ENCODE data around the gene SORT1.

SORT1 gene

GRCh38 chr1:109300650-109301151, 97.0 kb downstream of the SORT1 start:
- H3K4me3 ChIP-seq (ENCODE audit: low read depth, low read length) = no peak overlapping the region
- no peak for DNase-seq (ENCODE audit: low read depth)
- TF ChIP-seq CTCF (IDR thresholded peaks at IDR 0.05; ENCODE audit: low read depth, low read length, missing control alignments) = no peak

GRCh38 chr1:109299558-109300343, 98.0 kb downstream of the SORT1 start:
- no peak overlapping the region for H3K4me3 ChIP-seq (ENCODE audit: low read depth, low read length)
- no peak for DNase-seq (ENCODE audit: low read depth)
- TF ChIP-seq CTCF (IDR thresholded peaks at IDR 0.05; ENCODE audit: low read depth, low read length, missing control alignments) = no peak

GRCh38 chr1:109298666-109299557, 98.8 kb downstream of the SORT1 start:
- no peak for TF ChIP-seq CTCF (IDR thresholded peaks at IDR 0.05; ENCODE audit: low read depth, low read length, missing control alignments)
- DNase-seq (ENCODE audit: low read depth) = no peak
- no peak overlapping the region for H3K4me3 ChIP-seq (ENCODE audit: low read depth, low read length)

GRCh38 chr1:109296782-109297181, 100.9 kb downstream of the SORT1 start:
- no peak overlapping the region for H3K4me3 ChIP-seq (ENCODE audit: low read depth, low read length)
- no peak for TF ChIP-seq CTCF (IDR thresholded peaks at IDR 0.05; ENCODE audit: low read depth, low read length, missing control alignments)
- DNase-seq (ENCODE audit: low read depth) = no peak

- no peak for TF ChIP-seq CTCF (IDR thresholded peaks at IDR 0.05; ENCODE audit: low read depth, low read length, missing control alignments)
- no peak for DNase-seq (ENCODE audit: low read depth)
These were observed 101.9 kb downstream of the SORT1 start for GRCh38 chr1:109295712-109296415.

GRCh38 chr1:109294481-109294880, 103.2 kb downstream of the SORT1 start:
- DNase-seq (ENCODE audit: low read depth) = no peak
- no peak for TF ChIP-seq CTCF (IDR thresholded peaks at IDR 0.05; ENCODE audit: low read depth, low read length, missing control alignments)
- no peak overlapping the region for H3K4me3 ChIP-seq (ENCODE audit: low read depth, low read length)

More at GRCh38 chr1:109295712-109296415, 101.9 kb downstream of the SORT1 start:
- H3K4me3 ChIP-seq (ENCODE audit: low read depth, low read length) = no peak overlapping the region

Measured in GM12864 (cell line).